A673 (cell line): ENCODE measurements around the gene PRR12.

Source experiments
- EZH2 ChIP-seq: fragments of 200-600 bp; sonication (generic); IDR thresholded peaks from 2 replicates; pipeline ENCODE4 v1.6.1; 2017; ENCODE audit warnings: borderline replicate concordance, low read depth, mild to moderate bottlenecking, mixed read lengths, antibody characterized with exemption, low read length; ENCODE audit not compliant: poor library complexity, severe bottlenecking
- TF ChIP-seq, protein P1 (sequence below): fragments of 300-800, 200-600 bp; sonication (generic); conservative IDR thresholded peaks from 2 replicates; pipeline ENCODE4 v1.5.1; 2017; ENCODE audit warnings: low read depth, mild to moderate bottlenecking, antibody characterized with exemption, low read length, moderate library complexity, mixed read lengths

DNA sequence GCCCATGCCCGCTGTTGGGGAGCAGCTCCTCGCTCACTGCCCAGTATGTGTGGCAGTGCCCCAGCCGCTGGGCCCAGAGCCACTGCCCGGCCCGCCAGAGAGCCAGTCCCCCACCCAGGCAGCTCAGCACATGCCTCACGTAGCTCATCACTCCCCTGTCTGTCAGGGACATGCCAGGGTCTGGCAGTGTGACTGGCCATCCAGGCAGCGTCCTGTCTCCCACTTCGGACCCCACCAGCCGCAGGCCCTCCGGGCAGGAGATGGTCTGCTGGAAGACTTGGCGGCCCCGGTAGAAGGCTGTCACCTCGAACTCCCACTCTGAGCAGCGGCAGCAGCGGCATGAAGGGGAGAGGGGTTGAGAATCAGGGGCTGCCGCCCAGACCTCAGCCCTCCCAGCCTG lies 71.0 kb downstream of the PRR12 start:
- TF ChIP-seq, protein P1, sequence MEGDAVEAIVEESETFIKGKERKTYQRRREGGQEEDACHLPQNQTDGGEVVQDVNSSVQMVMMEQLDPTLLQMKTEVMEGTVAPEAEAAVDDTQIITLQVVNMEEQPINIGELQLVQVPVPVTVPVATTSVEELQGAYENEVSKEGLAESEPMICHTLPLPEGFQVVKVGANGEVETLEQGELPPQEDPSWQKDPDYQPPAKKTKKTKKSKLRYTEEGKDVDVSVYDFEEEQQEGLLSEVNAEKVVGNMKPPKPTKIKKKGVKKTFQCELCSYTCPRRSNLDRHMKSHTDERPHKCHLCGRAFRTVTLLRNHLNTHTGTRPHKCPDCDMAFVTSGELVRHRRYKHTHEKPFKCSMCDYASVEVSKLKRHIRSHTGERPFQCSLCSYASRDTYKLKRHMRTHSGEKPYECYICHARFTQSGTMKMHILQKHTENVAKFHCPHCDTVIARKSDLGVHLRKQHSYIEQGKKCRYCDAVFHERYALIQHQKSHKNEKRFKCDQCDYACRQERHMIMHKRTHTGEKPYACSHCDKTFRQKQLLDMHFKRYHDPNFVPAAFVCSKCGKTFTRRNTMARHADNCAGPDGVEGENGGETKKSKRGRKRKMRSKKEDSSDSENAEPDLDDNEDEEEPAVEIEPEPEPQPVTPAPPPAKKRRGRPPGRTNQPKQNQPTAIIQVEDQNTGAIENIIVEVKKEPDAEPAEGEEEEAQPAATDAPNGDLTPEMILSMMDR = no peak
- TF ChIP-seq EZH2 = no peak
